OCI-LY3 (cell line): ENCODE measurements around the gene CSTB.

ENCODE experiments used
- EZH2phosphoT487 ChIP-seq: fragments of 200-600 bp; shearing (Covaris generic); IDR thresholded peaks from 2 replicates; pipeline ENCODE4 v1.6.1; 2018; ENCODE audit warnings: antibody characterized with exemption, mixed run types, low read depth
- TF ChIP-seq, protein P1 (sequence below): fragments of 200-600, 300-600 bp; sonication (generic); IDR thresholded peaks from 2 replicates; pipeline ENCODE4 v1.5.1; 2014; ENCODE audit warnings: antibody characterized with exemption, low read length, low read depth

DNA sequence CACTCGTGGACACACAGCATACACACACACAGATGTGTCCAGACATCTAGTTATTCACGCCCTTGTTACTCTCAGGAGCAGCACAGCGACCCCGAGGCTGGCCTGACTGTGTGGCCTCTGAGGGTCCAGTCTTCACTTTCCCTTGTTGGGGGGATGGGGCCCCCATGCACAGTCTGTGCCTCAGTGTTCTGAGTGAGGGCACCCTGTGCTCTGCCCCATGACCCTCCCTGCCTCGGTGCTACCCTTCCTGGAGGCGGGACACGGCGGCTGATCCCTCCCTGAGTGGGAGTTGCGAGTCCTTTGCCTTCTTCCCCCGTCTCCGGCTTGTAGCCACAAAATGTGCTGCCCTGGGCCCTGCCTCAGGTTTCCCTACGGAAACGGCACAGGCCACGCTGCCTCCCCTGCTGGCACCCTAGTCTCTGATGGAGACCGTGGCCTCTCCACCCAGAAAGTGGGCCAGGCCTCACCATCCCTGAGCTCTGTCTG lies 8.6 kb downstream of the CSTB start:
- TF ChIP-seq, protein P1, sequence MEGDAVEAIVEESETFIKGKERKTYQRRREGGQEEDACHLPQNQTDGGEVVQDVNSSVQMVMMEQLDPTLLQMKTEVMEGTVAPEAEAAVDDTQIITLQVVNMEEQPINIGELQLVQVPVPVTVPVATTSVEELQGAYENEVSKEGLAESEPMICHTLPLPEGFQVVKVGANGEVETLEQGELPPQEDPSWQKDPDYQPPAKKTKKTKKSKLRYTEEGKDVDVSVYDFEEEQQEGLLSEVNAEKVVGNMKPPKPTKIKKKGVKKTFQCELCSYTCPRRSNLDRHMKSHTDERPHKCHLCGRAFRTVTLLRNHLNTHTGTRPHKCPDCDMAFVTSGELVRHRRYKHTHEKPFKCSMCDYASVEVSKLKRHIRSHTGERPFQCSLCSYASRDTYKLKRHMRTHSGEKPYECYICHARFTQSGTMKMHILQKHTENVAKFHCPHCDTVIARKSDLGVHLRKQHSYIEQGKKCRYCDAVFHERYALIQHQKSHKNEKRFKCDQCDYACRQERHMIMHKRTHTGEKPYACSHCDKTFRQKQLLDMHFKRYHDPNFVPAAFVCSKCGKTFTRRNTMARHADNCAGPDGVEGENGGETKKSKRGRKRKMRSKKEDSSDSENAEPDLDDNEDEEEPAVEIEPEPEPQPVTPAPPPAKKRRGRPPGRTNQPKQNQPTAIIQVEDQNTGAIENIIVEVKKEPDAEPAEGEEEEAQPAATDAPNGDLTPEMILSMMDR = no peak
- TF ChIP-seq EZH2phosphoT487 = no peak
